Measurements from ENCODE around the gene DUSP3. TPM values are rescaled to one million over a fixed set of nuclear protein-coding genes. Genes with fewer than 3 reads are reported as not detected.

Gene DUSP3
- total RNA-seq, 1 experiment from 2014 or later = 16.9 TPM

DNA sequence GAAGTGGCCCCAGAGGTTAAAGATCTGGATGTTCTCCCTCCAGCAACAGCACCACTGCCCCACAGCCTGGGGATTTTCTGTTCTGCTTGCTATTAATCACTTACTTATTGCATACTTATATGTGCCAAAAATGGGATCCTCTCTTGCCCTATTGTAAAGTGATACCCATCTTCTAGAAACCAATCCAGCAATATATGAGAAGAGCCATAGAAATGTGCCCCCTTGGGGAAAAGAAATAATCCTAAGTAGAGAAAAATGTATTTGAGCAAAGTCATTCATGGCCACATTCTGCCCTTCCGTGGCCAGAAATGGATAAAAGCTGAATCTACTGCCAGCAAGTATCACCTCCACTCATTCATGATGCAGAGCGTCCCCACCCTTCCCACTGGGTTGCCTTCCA is 41.1 kb downstream of the DUSP3 start:
- no peak overlapping the region for H3K14ac ChIP-seq (ENCODE audit: insufficient read depth, low read length)
- no peaks in the 10 kb centered on the region for H3K79me2 ChIP-seq (ENCODE audit: insufficient read depth, low read length)
- no peaks in the 10 kb centered on the region for H4K20me1 ChIP-seq (ENCODE audit: control insufficient read depth, insufficient read depth, insufficient read length)
- no peak overlapping the region for H2BK5ac ChIP-seq (ENCODE audit: insufficient read length, low read length)
- no peaks in the 10 kb centered on the region for H3K4me1 ChIP-seq (ENCODE audit: insufficient read depth, low read length)
- Mint-ChIP-seq H3K4me1 (peaks cover 18 to 24% of the 10 kb centered on the region in 2 experiments), H3K27me3 (ENCODE audit: low read depth) (peaks cover 4% of the 10 kb centered on the region; the same call in 1 of the 2 replicates), H3K36me3 (ENCODE audit: insufficient read depth in 1 of 3, low read depth in 3 of 3) (peaks cover 3 to 20% (median 12%) of the 10 kb centered on the region in 3 experiments; a peak in 5 of 7 replicates), H3K27ac (no peak overlapping the region), H3K9me3 (peaks cover 20 to 21% of the 10 kb centered on the region in 2 experiments), H3K4me3 (no peak overlapping the region)
- H3K79me1 ChIP-seq (ENCODE audit: insufficient read depth, low read depth, low read length, poor library complexity, severe bottlenecking) = no peaks in the 10 kb centered on the region
- H4K91ac ChIP-seq (ENCODE audit: insufficient read length, low read depth, low read length) = no peak overlapping the region
- H3K9me3 ChIP-seq (ENCODE audit: control insufficient read depth, low read depth, low read length) = peaks cover 12% of the 10 kb centered on the region
- H2AFZ ChIP-seq (ENCODE audit: low read length) = no peak overlapping the region
- H2BK120ac ChIP-seq (ENCODE audit: low read depth, low read length, poor library complexity, severe bottlenecking) = no peak overlapping the region
- no peak overlapping the region for H2BK12ac ChIP-seq (ENCODE audit: insufficient read length, low read depth, low read length)
- TF ChIP-seq, protein P1, sequence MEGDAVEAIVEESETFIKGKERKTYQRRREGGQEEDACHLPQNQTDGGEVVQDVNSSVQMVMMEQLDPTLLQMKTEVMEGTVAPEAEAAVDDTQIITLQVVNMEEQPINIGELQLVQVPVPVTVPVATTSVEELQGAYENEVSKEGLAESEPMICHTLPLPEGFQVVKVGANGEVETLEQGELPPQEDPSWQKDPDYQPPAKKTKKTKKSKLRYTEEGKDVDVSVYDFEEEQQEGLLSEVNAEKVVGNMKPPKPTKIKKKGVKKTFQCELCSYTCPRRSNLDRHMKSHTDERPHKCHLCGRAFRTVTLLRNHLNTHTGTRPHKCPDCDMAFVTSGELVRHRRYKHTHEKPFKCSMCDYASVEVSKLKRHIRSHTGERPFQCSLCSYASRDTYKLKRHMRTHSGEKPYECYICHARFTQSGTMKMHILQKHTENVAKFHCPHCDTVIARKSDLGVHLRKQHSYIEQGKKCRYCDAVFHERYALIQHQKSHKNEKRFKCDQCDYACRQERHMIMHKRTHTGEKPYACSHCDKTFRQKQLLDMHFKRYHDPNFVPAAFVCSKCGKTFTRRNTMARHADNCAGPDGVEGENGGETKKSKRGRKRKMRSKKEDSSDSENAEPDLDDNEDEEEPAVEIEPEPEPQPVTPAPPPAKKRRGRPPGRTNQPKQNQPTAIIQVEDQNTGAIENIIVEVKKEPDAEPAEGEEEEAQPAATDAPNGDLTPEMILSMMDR (conservative IDR thresholded peaks at IDR 0.05) = no peak
- no peaks in the 10 kb centered on the region for H3K27me3 ChIP-seq (ENCODE audit: insufficient read depth, low read length)
- DNase-seq = no peak
- H4K8ac ChIP-seq (replicated peaks; ENCODE audit: insufficient read length, low read depth, low read length) = no peak overlapping the region
- no peak overlapping the region for H4K5ac ChIP-seq (ENCODE audit: insufficient read length, low read depth, low read length)
- no peak overlapping the region for H3K4me2 ChIP-seq (ENCODE audit: insufficient read depth, insufficient read length, low read length)
- no peak overlapping the region for H2AK5ac ChIP-seq (ENCODE audit: insufficient read length, low read length)
- WGBS (ENCODE audit: extremely low coverage, insufficient read length, low lambda C conversion rate) = no CpG with 5 or more reads among the region's 2 CpGs
- no peak overlapping the region for H3K9ac ChIP-seq (ENCODE audit: extremely low read depth, insufficient read length, low read length)
- no peak overlapping the region for H3K18ac ChIP-seq (ENCODE audit: insufficient read length, low read depth, low read length)
- H3K27ac ChIP-seq (ENCODE audit: insufficient read length, low read depth, low read length) = no peak overlapping the region
- no peak overlapping the region for H3K4ac ChIP-seq (ENCODE audit: low read depth, low read length)
- no peak overlapping the region for H2BK20ac ChIP-seq (ENCODE audit: low read depth, low read length, poor library complexity, severe bottlenecking)
- H3K23ac ChIP-seq (ENCODE audit: insufficient read length, low read depth, low read length) = no peak overlapping the region
- no peaks in the 10 kb centered on the region for H3K23me2 ChIP-seq (ENCODE audit: insufficient read length, low read depth, low read length, poor library complexity, severe bottlenecking)
- no peak overlapping the region for H3K56ac ChIP-seq (ENCODE audit: insufficient read length, low read depth, low read length)
- no peak overlapping the region for H2BK15ac ChIP-seq (ENCODE audit: low read depth, low read length)
- no peak overlapping the region for H3T11ph ChIP-seq (ENCODE audit: low read length)
